Nephron (organoid): Measurements from ENCODE around the gene CTNS.

Experiments
- H3K27ac Mint-ChIP-seq, 3 experiments: 2 replicates each; pipeline ENCODE4 v1.8.0; 2020; ENCODE audit warnings: mixed read lengths in 3 of 3, mild to moderate bottlenecking in 2 of 3, moderate library complexity in 1 of 3
- H3K27me3 Mint-ChIP-seq: 2 replicates; pipeline ENCODE4 v1.8.0; 2021; ENCODE audit warnings: low read depth, mild to moderate bottlenecking, moderate library complexity, mixed read lengths
- H3K36me3 Mint-ChIP-seq: 2 replicates; pipeline ENCODE4 v1.8.0; 2020; ENCODE audit warnings: low read depth, mixed read lengths
- H3K4me1 Mint-ChIP-seq: 2 replicates; pipeline ENCODE4 v1.8.0; 2020; ENCODE audit warnings: mixed read lengths
- H3K4me3 Mint-ChIP-seq, 3 experiments: 2 replicates each; pipeline ENCODE4 v1.8.0; 2020; ENCODE audit warnings: mild to moderate bottlenecking in 3 of 3, mixed read lengths in 3 of 3, moderate library complexity in 2 of 3
- H3K9me3 Mint-ChIP-seq: 2 replicates; pipeline ENCODE4 v1.8.0; 2020; ENCODE audit warnings: mixed read lengths
- TF ChIP-seq, protein P1 (sequence below), 3 experiments: fragments of 200-600 bp; sonication (generic); IDR thresholded peaks; one replicate each; pipeline ENCODE4 v1.5.0; 2021; ENCODE audit warnings: antibody characterized with exemption in 3 of 3; ENCODE audit not compliant: unreplicated experiment in 3 of 3

Gene CTNS

GRCh38 chr17:3678821-3679530 is 42.4 kb downstream of the CTNS start:
- TF ChIP-seq, protein P1, sequence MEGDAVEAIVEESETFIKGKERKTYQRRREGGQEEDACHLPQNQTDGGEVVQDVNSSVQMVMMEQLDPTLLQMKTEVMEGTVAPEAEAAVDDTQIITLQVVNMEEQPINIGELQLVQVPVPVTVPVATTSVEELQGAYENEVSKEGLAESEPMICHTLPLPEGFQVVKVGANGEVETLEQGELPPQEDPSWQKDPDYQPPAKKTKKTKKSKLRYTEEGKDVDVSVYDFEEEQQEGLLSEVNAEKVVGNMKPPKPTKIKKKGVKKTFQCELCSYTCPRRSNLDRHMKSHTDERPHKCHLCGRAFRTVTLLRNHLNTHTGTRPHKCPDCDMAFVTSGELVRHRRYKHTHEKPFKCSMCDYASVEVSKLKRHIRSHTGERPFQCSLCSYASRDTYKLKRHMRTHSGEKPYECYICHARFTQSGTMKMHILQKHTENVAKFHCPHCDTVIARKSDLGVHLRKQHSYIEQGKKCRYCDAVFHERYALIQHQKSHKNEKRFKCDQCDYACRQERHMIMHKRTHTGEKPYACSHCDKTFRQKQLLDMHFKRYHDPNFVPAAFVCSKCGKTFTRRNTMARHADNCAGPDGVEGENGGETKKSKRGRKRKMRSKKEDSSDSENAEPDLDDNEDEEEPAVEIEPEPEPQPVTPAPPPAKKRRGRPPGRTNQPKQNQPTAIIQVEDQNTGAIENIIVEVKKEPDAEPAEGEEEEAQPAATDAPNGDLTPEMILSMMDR (IDR thresholded peaks at IDR 0.05; ENCODE audit: unreplicated experiment in 3 of 3): no peak
- H3K36me3 Mint-ChIP-seq: no peaks in the 10 kb centered on the region
- H3K27ac Mint-ChIP-seq: no peak overlapping the region
- H3K9me3 Mint-ChIP-seq: no peaks in the 10 kb centered on the region
- H3K4me1 Mint-ChIP-seq: peaks cover 5% of the 10 kb centered on the region
- no peak overlapping the region for H3K4me3 Mint-ChIP-seq
- peaks cover 6% of the 10 kb centered on the region for H3K27me3 Mint-ChIP-seq

- Mint-ChIP-seq H3K27ac (no peak overlapping the region), H3K27me3 (peaks cover 10% of the 10 kb centered on the region), H3K4me3 (no peak overlapping the region), H3K4me1 (peaks cover 5% of the 10 kb centered on the region), H3K36me3 (no peaks in the 10 kb centered on the region), H3K9me3 (no peaks in the 10 kb centered on the region)
- TF ChIP-seq, protein P1 (IDR thresholded peaks at IDR 0.05; ENCODE audit: unreplicated experiment in 3 of 3): no peak
Measured at GRCh38 chr17:3679531-3680126, 43.1 kb downstream of the CTNS start.

- H3K27ac Mint-ChIP-seq: no peak overlapping the region
- H3K9me3 Mint-ChIP-seq: no peaks in the 10 kb centered on the region
- H3K27me3 Mint-ChIP-seq: peaks cover 10% of the 10 kb centered on the region
- H3K4me1 Mint-ChIP-seq: peaks cover 5% of the 10 kb centered on the region
- no peak overlapping the region for H3K4me3 Mint-ChIP-seq
- no peaks in the 10 kb centered on the region for H3K36me3 Mint-ChIP-seq
- TF ChIP-seq, protein P1 (IDR thresholded peaks at IDR 0.05; ENCODE audit: unreplicated experiment in 3 of 3): no peak
Measured at GRCh38 chr17:3681057-3681456, 44.5 kb downstream of the CTNS start.

DNA sequence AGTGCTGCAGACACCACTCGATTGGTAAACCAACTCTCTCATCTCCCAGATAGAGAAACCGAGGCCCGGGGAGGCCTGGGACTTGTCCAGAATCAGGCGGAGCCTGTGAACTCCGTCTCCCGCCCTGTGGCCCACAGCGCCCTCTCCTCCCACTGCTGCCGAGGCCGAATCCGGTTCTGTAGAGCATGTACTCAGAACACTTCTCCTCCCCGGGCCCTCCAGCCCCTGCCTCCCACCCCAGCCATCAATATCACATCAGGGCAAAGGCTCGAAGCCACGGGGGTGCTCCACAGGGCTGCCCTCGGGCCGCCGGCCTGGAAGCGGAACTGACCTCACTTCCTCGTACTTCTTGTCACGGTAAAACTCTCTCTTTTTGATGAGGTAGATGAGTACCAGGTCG is 45.0 kb downstream of the CTNS start:
- peaks cover 10% of the 10 kb centered on the region for H3K27me3 Mint-ChIP-seq
- H3K4me1 Mint-ChIP-seq: peaks cover 5% of the 10 kb centered on the region
- H3K9me3 Mint-ChIP-seq: no peaks in the 10 kb centered on the region
- no peak overlapping the region for H3K27ac Mint-ChIP-seq
- H3K4me3 Mint-ChIP-seq: no peak overlapping the region
- TF ChIP-seq, protein P1 (IDR thresholded peaks at IDR 0.05; ENCODE audit: unreplicated experiment in 3 of 3): no peak
- H3K36me3 Mint-ChIP-seq: no peaks in the 10 kb centered on the region

GRCh38 chr17:3682033-3682432 is 45.5 kb downstream of the CTNS start:
- H3K9me3 Mint-ChIP-seq: no peaks in the 10 kb centered on the region
- no peaks in the 10 kb centered on the region for H3K36me3 Mint-ChIP-seq
- H3K4me3 Mint-ChIP-seq: no peak overlapping the region
- H3K27ac Mint-ChIP-seq: no peak overlapping the region
- H3K27me3 Mint-ChIP-seq: peaks cover 10% of the 10 kb centered on the region
- H3K4me1 Mint-ChIP-seq: peaks cover 5% of the 10 kb centered on the region
- TF ChIP-seq, protein P1 (IDR thresholded peaks at IDR 0.05; ENCODE audit: unreplicated experiment in 3 of 3): no peak

DNA sequence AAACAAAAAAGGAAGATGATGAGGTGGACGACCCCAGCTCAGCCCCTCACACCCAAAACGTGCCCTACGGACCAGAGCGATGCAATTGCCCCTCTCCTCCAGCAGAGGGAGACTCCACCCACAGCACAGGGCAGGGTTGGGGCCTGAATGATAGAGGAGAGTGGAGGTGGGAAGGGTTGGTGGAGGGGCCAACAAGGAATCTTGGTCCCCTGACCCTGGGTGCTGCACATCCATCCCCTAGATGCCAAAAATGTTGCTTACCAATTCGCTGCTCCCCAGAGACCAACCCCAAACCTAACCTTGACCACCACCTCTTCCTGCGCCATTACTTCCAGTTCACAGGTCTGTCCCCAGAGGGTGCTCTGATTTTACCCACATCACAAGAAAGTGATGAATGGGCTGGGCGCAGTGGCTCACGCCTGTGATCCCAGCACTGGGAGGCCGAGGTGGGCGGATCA is 46.5 kb downstream of the CTNS start:
- H3K4me3 Mint-ChIP-seq: no peak overlapping the region
- H3K4me1 Mint-ChIP-seq: no peaks in the 10 kb centered on the region
- H3K36me3 Mint-ChIP-seq: no peaks in the 10 kb centered on the region
- H3K27me3 Mint-ChIP-seq: peaks cover 10% of the 10 kb centered on the region
- no peaks in the 10 kb centered on the region for H3K9me3 Mint-ChIP-seq
- H3K27ac Mint-ChIP-seq: no peak overlapping the region
- TF ChIP-seq, protein P1 (IDR thresholded peaks at IDR 0.05; ENCODE audit: unreplicated experiment in 3 of 3): peak; percentile 55 to 69 (median 64)
